Stimulated activated CD4-positive, alpha-beta T cell treated with anti-CD3 and anti-CD28 coated beads, Interleukin-15, amount 100 ng/mL, for 24 hours (primary cell): Measurements from ENCODE around the gene NEUROD2.

Source experiments
- DNase-seq: peaks from one replicate; pipeline ENCODE4 v3.0.0-alpha.2; 2020

The NEUROD2 gene

GRCh38 chr17:39618246-39618913 is 10.7 kb upstream of the NEUROD2 start:
- peak; percentile 25 for DNase-seq

- DNase-seq, result peak; percentile 70
Measured at GRCh38 chr17:39617446-39618245, 9.9 kb upstream of the NEUROD2 start.

- no peak for DNase-seq
Measured at GRCh38 chr17:39617100-39617445, 9.4 kb upstream of the NEUROD2 start.

- no peak for DNase-seq
Measured at GRCh38 chr17:39615434-39615833, 7.7 kb upstream of the NEUROD2 start.

GRCh38 chr17:39614545-39615157 is 6.9 kb upstream of the NEUROD2 start:
- no peak for DNase-seq

- DNase-seq, result no peak
Measured at GRCh38 chr17:39612935-39613464, 5.3 kb upstream of the NEUROD2 start.

GRCh38 chr17:39612291-39612894 is 4.7 kb upstream of the NEUROD2 start:
- no peak for DNase-seq

GRCh38 chr17:39611401-39612112 is 3.8 kb upstream of the NEUROD2 start:
- no peak for DNase-seq

GRCh38 chr17:39609416-39610025 is 1.8 kb upstream of the NEUROD2 start:
- no peak for DNase-seq

- DNase-seq, result no peak
Measured at GRCh38 chr17:39608142-39608981, 642 bp upstream of the NEUROD2 start.

- DNase-seq, result no peak
Measured at GRCh38 chr17:39607057-39607850, 466 bp downstream of the NEUROD2 start.

- DNase-seq, result no peak
Measured at GRCh38 chr17:39606434-39607056, 1.2 kb downstream of the NEUROD2 start.

GRCh38 chr17:39605492-39606433 is 2.0 kb downstream of the NEUROD2 start:
- peak; percentile 39 for DNase-seq

GRCh38 chr17:39604911-39605491 is 2.7 kb downstream of the NEUROD2 start:
- DNase-seq, result no peak

GRCh38 chr17:39603304-39604016 is 4.3 kb downstream of the NEUROD2 start:
- no peak for DNase-seq

GRCh38 chr17:39602533-39603303 is 5.0 kb downstream of the NEUROD2 start:
- no peak for DNase-seq
